Hepatocyte (in vitro differentiated cells): Measurements from ENCODE around the gene SERPINE3. TPM values are rescaled to one million over a fixed set of nuclear protein-coding genes. Genes with fewer than 3 reads are reported as not detected.

Experiments used
- DNase-seq: peaks from one replicate; pipeline ENCODE4 v3.0.0-alpha.2; 2016; ENCODE audit warnings: low spot score
- H2AFZ ChIP-seq: fragments of 200-600 bp; sonication (generic); 2 replicates; pipeline ENCODE4 v1.6.0; 2016; ENCODE audit warnings: antibody characterized with exemption, mild to moderate bottlenecking
- H3K27ac ChIP-seq: fragments of 200-600 bp; sonication (generic); 2 replicates; pipeline ENCODE4 v1.5.1; 2016; ENCODE audit warnings: mild to moderate bottlenecking
- H3K27me3 ChIP-seq: fragments of 200-600 bp; sonication (generic); 2 replicates; pipeline ENCODE4 v1.6.1; 2016
- H3K36me3 ChIP-seq: fragments of 200-600 bp; sonication (generic); replicated peaks from 2 replicates; pipeline ENCODE4 v1.5.1; 2016; ENCODE audit warnings: low read depth; ENCODE audit not compliant: insufficient read depth
- H3K4me1 ChIP-seq: fragments of 200-600 bp; sonication (generic); 2 replicates; pipeline ENCODE4 v1.5.1; 2016; ENCODE audit warnings: mild to moderate bottlenecking, moderate library complexity; ENCODE audit not compliant: insufficient read depth
- H3K4me2 ChIP-seq: fragments of 200-600 bp; sonication (generic); 2 replicates; pipeline ENCODE4 v1.6.0; 2016
- H3K4me3 ChIP-seq: fragments of 200-600 bp; sonication (generic); 2 replicates; pipeline ENCODE4 v1.5.1; 2016; ENCODE audit warnings: mild to moderate bottlenecking
- H3K79me2 ChIP-seq: fragments of 200-600 bp; sonication (generic); 2 replicates; pipeline ENCODE4 v1.6.0; 2017; ENCODE audit warnings: mild to moderate bottlenecking
- H3K9me2 ChIP-seq: fragments of 200-600 bp; sonication (generic); replicated peaks from 2 replicates; pipeline ENCODE4 v1.6.0; 2017; ENCODE audit warnings: mild to moderate bottlenecking; ENCODE audit not compliant: insufficient read depth
- H3K9me3 ChIP-seq: fragments of 200-600 bp; sonication (generic); 2 replicates; pipeline ENCODE4 v1.5.1; 2016; ENCODE audit warnings: low read depth, mild to moderate bottlenecking
- H4K20me1 ChIP-seq: fragments of 200-600 bp; sonication (generic); 2 replicates; pipeline ENCODE4 v1.6.0; 2016; ENCODE audit warnings: mild to moderate bottlenecking; ENCODE audit not compliant: insufficient read depth, poor library complexity, severe bottlenecking
- CTCF ChIP-seq: fragments of 200-600 bp; sonication (generic); IDR thresholded peaks from 2 replicates; pipeline ENCODE4 v1.5.1; 2016; ENCODE audit warnings: antibody characterized with exemption, mild to moderate bottlenecking; ENCODE audit not compliant: poor library complexity
- EZH2 ChIP-seq: fragments of 200-600 bp; sonication (generic); IDR thresholded peaks from 2 replicates; pipeline ENCODE4 v1.6.1; 2016; ENCODE audit warnings: antibody characterized with exemption, mild to moderate bottlenecking, borderline replicate concordance
- EZH2phosphoT487 ChIP-seq: fragments of 200-600 bp; sonication (generic); IDR thresholded peaks from one replicate; pipeline ENCODE4 v1.6.1; 2018; ENCODE audit warnings: antibody characterized with exemption, mild to moderate bottlenecking, low read depth, moderate library complexity; ENCODE audit not compliant: unreplicated experiment, severe bottlenecking
- WGBS: methylation state at CpG from one replicate; pipeline ENCODE4 v1.1.6; 2016; ENCODE audit warnings: low lambda C conversion rate; ENCODE audit errors: missing lambda C conversion rate; 5-methylcytosine and 5-hydroxymethylcytosine counted together
- microRNA-seq: library from miRNA; unstranded; fragments of <30 nt; microRNA quantifications from one replicate; pipeline ENCODE4, GENCODE V29; 2017
- polyA plus RNA-seq: library from polyadenylated mRNA; unstranded; fragments of >200 nt; fragmentation: Nextera tagmentation; extraction: Ambion mirVana; gene quantifications from 2 replicates; pipeline ENCODE4 v1.2.1, GENCODE V29; 2016
- small RNA-seq: library from RNA; depleted of rRNA; stranded (forward); fragments of <200 nt; gene quantifications from one replicate; pipeline ENCODE3, GENCODE V24; 2014
- total RNA-seq: library from RNA; depleted of rRNA; stranded (reverse); fragments of >200 nt; gene quantifications from 2 replicates; pipeline ENCODE4 v1.2.3, GENCODE V29; 2014

Gene SERPINE3
- total and polyA plus RNA-seq, 2 experiments from 2014 or later, result 53.6 to 163 TPM

GRCh38 chr13:51397262-51397941 is 57.9 kb downstream of the SERPINE3 start:
- peaks cover 7% of the 10 kb centered on the region for H3K4me1 ChIP-seq
- H3K79me2 ChIP-seq, result peaks cover 90% of the 10 kb centered on the region
- no peaks in the 10 kb centered on the region for H3K27me3 ChIP-seq
- H3K9me3 ChIP-seq, result no peaks in the 10 kb centered on the region
- peak; percentile 52 for DNase-seq
- peaks cover 7% of the 10 kb centered on the region for H4K20me1 ChIP-seq
- H3K36me3 ChIP-seq, result no peaks in the 10 kb centered on the region
- H3K4me3 ChIP-seq, result no peak overlapping the region
- no peak for TF ChIP-seq CTCF
- H2AFZ ChIP-seq, result no peak overlapping the region
- H3K9me2 ChIP-seq, result no peaks in the 10 kb centered on the region
- H3K27ac ChIP-seq, result peak overlapping the region; percentile 51
- 66% methylated on average over 6 of the region's 6 CpGs for WGBS
- peak overlapping the region; percentile 11 for H3K4me2 ChIP-seq

GRCh38 chr13:51405176-51405575 is 65.7 kb downstream of the SERPINE3 start:
- no peak overlapping the region for H3K27ac ChIP-seq

GRCh38 chr13:51412431-51412830 is 72.9 kb downstream of the SERPINE3 start:
- peaks cover 9% of the 10 kb centered on the region for H4K20me1 ChIP-seq
- no peak for DNase-seq
- H3K27ac ChIP-seq, result no peak overlapping the region
- no peaks in the 10 kb centered on the region for H3K4me1 ChIP-seq
- no peaks in the 10 kb centered on the region for H3K9me2 ChIP-seq
- WGBS, result 92% methylated on average over 3 of the region's 3 CpGs
- H3K36me3 ChIP-seq, result no peaks in the 10 kb centered on the region
- no peaks in the 10 kb centered on the region for H3K27me3 ChIP-seq
- no peak overlapping the region for H2AFZ ChIP-seq
- no peak overlapping the region for H3K4me2 ChIP-seq
- H3K79me2 ChIP-seq, result peaks cover 89% of the 10 kb centered on the region
- H3K9me3 ChIP-seq, result no peaks in the 10 kb centered on the region
- H3K4me3 ChIP-seq, result no peak overlapping the region
- TF ChIP-seq EZH2phosphoT487 (no peak), CTCF (no peak), EZH2 (no peak)

More at GRCh38 chr13:51405176-51405575, 65.7 kb downstream of the SERPINE3 start:
- peaks cover 5% of the 10 kb centered on the region for H4K20me1 ChIP-seq
- DNase-seq, result no peak
- H3K79me2 ChIP-seq, result peaks cover 90% of the 10 kb centered on the region
- TF ChIP-seq EZH2phosphoT487 (no peak), EZH2 (no peak), CTCF (no peak)
- no peaks in the 10 kb centered on the region for H3K27me3 ChIP-seq
- no peak overlapping the region for H3K4me3 ChIP-seq
- no peaks in the 10 kb centered on the region for H3K9me3 ChIP-seq
- no peaks in the 10 kb centered on the region for H3K4me1 ChIP-seq
- no peaks in the 10 kb centered on the region for H3K36me3 ChIP-seq
- no peak overlapping the region for H3K4me2 ChIP-seq
- 82% methylated on average over 2 of the region's 2 CpGs for WGBS
- H2AFZ ChIP-seq, result no peak overlapping the region
- no peaks in the 10 kb centered on the region for H3K9me2 ChIP-seq

Small RNAs within 50 kb of the gene (microRNA-seq; reads per million reads assigned to microRNA genes)
- gene MIR5693, result not detected

Small RNAs within 50 kb of the gene (small RNA-seq; reads per million reads assigned to genes)
- not detected for gene MIR5693

Other genes with a start within 250 kb of the SERPINE3 start
- not detected in 2 replicates for gene C13orf42, start 228.4 kb upstream of the SERPINE3 start, total RNA-seq
- gene C13orf42, start 228.4 kb upstream of the SERPINE3 start, polyA plus RNA-seq, result not detected in 2 replicates
- gene FAM124A, start 117.3 kb upstream of the SERPINE3 start, total RNA-seq, result 0.60 and 0.64 TPM in 2 replicates
- gene FAM124A, start 117.3 kb upstream of the SERPINE3 start, polyA plus RNA-seq, result 1.7 TPM in 1 of 2 replicates, not detected in the other
- gene INTS6, start 113.3 kb downstream of the SERPINE3 start, total RNA-seq, result 40.1 and 51.2 TPM in 2 replicates
- gene INTS6, start 113.3 kb downstream of the SERPINE3 start, polyA plus RNA-seq, result 28.5 and 30.7 TPM in 2 replicates
- 8.8 and 9.1 TPM in 2 replicates for gene WDFY2, start 244.8 kb downstream of the SERPINE3 start, total RNA-seq
- gene WDFY2, start 244.8 kb downstream of the SERPINE3 start, polyA plus RNA-seq, result 9.0 and 17.9 TPM in 2 replicates